Measurements from ENCODE around the gene ICAM4. TPM values are rescaled to one million over a fixed set of nuclear protein-coding genes. Genes with fewer than 3 reads are reported as not detected.
A peak's percentile ranks its signal among the peaks of the same experiment; 100 is the strongest.

Gene ICAM4
- total and polyA plus RNA-seq, 7 experiments from 2014 or later, result 0.40 to 3.7 (median 0.73) TPM

GRCh38 chr19:10318807-10319682, 32.3 kb downstream of the ICAM4 start:
- Mint-ChIP-seq H3K9me3 (peaks cover 0 to 3% (median 0%) of the 10 kb centered on the region in 11 donors), H3K27me3 (no peaks in the 10 kb centered on the region), H3K4me1 (peaks cover 13 to 27% (median 16%) of the 10 kb centered on the region in 7 donors), H3K27ac (peak overlapping the region in 2 of 9 donors; percentile 14 to 41), H3K4me3 (no peak overlapping the region), H3K36me3 (peaks cover 5 to 14% (median 11%) of the 10 kb centered on the region in 5 donors)
- ATAC-seq (no peak), DNase-seq (no peak)
- no peak overlapping the region for H3K4me3 ChIP-seq (ENCODE audit: low read length)
- ChIA-PET CTCF (interaction anchor here (0.8 kb wide), 1 partner anchor 10 kb away, joined by 3 read pairs; no protein-coding TSS in a partner anchor), POLR2A (interaction anchor here (0.6 kb wide), 2 partner anchors 16 to 307 kb away, joined by 3 to 7 read pairs; no protein-coding TSS in a partner anchor)
- peaks cover 3 to 81% (median 7%) of the 10 kb centered on the region in 3 experiments for H3K36me3 ChIP-seq (ENCODE audit: control insufficient read depth in 2 of 3, insufficient read depth in 3 of 3, low read length in 3 of 3)
- H3K9me3 ChIP-seq (ENCODE audit: control insufficient read depth in 2 of 3, low read length in 3 of 3), result no peaks in the 10 kb centered on the region
- no peak overlapping the region for H3K27ac ChIP-seq (ENCODE audit: low read depth, low read length)
- peaks cover 6 to 13% of the 10 kb centered on the region in 2 donors for H3K4me1 ChIP-seq (ENCODE audit: control insufficient read depth in 2 of 2, insufficient read depth in 2 of 2, low read length in 2 of 2)
- no peaks in the 10 kb centered on the region for H3K27me3 ChIP-seq (ENCODE audit: control insufficient read depth in 2 of 2, insufficient read depth in 2 of 2, low read length in 2 of 2)
- intact Hi-C loops (cut with micrococcal nuclease), result no loop called here

- DNase-seq (no peak), ATAC-seq (no peak)
- peaks cover 7 to 93% (median 11%) of the 10 kb centered on the region in 3 experiments for H3K36me3 ChIP-seq (ENCODE audit: control insufficient read depth in 2 of 3, insufficient read depth in 3 of 3, low read length in 3 of 3)
- Mint-ChIP-seq H3K27ac (no peak overlapping the region), H3K4me1 (peaks cover 3 to 10% (median 5%) of the 10 kb centered on the region in 7 donors), H3K36me3 (peaks cover 5 to 14% (median 10%) of the 10 kb centered on the region in 5 donors), H3K27me3 (no peaks in the 10 kb centered on the region), H3K9me3 (no peaks in the 10 kb centered on the region), H3K4me3 (no peak overlapping the region)
- no peak overlapping the region for H3K27ac ChIP-seq (ENCODE audit: low read depth, low read length)
- ChIA-PET CTCF (interaction anchor here (0.7 kb wide), 1 partner anchor 153 kb away, joined by 3 read pairs; no protein-coding TSS in a partner anchor), POLR2A (interaction anchor here (0.8 kb wide), 1 partner anchor 13 kb away, joined by 3 read pairs; no protein-coding TSS in a partner anchor)
- no peaks in the 10 kb centered on the region for H3K9me3 ChIP-seq (ENCODE audit: control insufficient read depth in 2 of 3, low read length in 3 of 3)
- H3K4me3 ChIP-seq (ENCODE audit: low read length), result no peak overlapping the region
- intact Hi-C loops (cut with micrococcal nuclease), result no loop called here
- peaks cover 0 to 5% of the 10 kb centered on the region in 2 donors for H3K4me1 ChIP-seq (ENCODE audit: control insufficient read depth in 2 of 2, insufficient read depth in 2 of 2, low read length in 2 of 2)
- no peaks in the 10 kb centered on the region for H3K27me3 ChIP-seq (ENCODE audit: control insufficient read depth in 2 of 2, insufficient read depth in 2 of 2, low read length in 2 of 2)
Observed at GRCh38 chr19:10320602-10321416, 34.1 kb downstream of the ICAM4 start.

GRCh38 chr19:10321417-10321797, 34.7 kb downstream of the ICAM4 start:
- Histone ChIP-seq H3K36me3 (ENCODE audit: control insufficient read depth in 2 of 3, insufficient read depth in 3 of 3, low read length in 3 of 3) (peaks cover 7 to 97% (median 11%) of the 10 kb centered on the region in 3 experiments), H3K4me3 (ENCODE audit: low read length) (no peak overlapping the region), H3K4me1 (ENCODE audit: control insufficient read depth in 2 of 2, insufficient read depth in 2 of 2, low read length in 2 of 2) (no peaks in the 10 kb centered on the region), H3K27me3 (ENCODE audit: control insufficient read depth in 2 of 2, insufficient read depth in 2 of 2, low read length in 2 of 2) (no peaks in the 10 kb centered on the region), H3K9me3 (ENCODE audit: control insufficient read depth in 2 of 3, low read length in 3 of 3) (no peaks in the 10 kb centered on the region), H3K27ac (ENCODE audit: low read depth, low read length) (no peak overlapping the region)
- POLR2A ChIA-PET, result no interaction called here
- intact Hi-C loops (cut with micrococcal nuclease), result no loop called here
- Mint-ChIP-seq H3K27ac (no peak overlapping the region), H3K36me3 (peaks cover 5 to 14% (median 9%) of the 10 kb centered on the region in 5 donors), H3K27me3 (no peaks in the 10 kb centered on the region), H3K4me3 (no peak overlapping the region), H3K4me1 (peaks cover 0 to 4% (median under 1%) of the 10 kb centered on the region in 7 donors), H3K9me3 (no peaks in the 10 kb centered on the region)
- ATAC-seq (no peak), DNase-seq (no peak)
- CTCF ChIA-PET, result no interaction called here

DNA sequence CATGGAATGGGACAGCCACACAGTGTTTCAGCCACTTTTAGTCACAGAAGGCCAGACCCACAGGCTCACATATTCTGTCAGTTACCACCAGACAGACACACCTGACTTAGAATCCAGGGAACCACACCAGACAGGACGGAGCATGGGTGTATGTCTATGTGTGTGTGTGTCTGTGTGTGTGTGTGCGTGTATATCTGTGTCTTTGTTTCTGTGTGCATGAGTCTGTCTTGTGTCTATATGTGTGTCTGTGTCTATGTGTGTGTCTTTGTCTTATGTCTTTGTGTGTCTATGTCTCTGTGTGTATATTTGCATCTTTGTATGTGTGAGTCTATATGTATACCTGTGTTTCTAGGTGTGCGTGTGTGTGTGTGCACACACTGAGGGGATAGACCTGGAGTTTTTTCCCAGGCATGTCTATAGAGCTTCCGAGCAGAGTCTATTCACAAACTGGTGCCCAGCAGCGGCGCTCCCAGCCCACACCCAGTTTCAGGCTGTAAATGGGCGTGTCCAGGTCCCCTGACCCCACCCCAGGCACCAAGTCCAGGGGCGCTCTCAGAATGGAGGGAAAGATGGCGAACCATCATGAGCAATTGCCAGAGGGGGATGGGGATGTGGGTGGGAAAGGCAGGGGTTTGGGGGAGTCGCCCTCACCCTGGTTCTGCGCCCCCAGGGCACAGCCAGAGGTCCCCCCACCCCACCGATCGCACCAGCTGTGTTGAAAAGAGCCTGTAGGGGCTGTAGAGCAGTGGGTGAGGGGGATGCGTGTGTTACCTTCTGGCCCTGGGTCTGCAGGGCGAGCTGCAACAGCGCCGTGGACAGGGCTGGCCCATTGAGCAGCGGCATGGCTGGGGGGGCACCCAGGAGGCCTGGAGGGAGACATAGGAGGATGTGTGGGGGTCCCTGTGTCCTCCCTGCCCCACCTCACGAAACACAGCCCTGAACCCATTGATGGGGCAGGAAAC, 35.4 kb downstream of the ICAM4 start:
- POLR2A ChIA-PET, result no interaction called here
- intact Hi-C loops (cut with micrococcal nuclease), result no loop called here
- DNase-seq (no peak), ATAC-seq (no peak)
- no peaks in the 10 kb centered on the region for H3K9me3 Mint-ChIP-seq
- H3K27me3 Mint-ChIP-seq, result no peaks in the 10 kb centered on the region
- H3K36me3 Mint-ChIP-seq, result peaks cover 5 to 14% (median 9%) of the 10 kb centered on the region in 5 donors
- no peak overlapping the region for H3K27ac ChIP-seq (ENCODE audit: low read depth, low read length)
- H3K36me3 ChIP-seq (ENCODE audit: control insufficient read depth in 2 of 3, insufficient read depth in 3 of 3, low read length in 3 of 3), result peaks cover 7 to 97% (median 14%) of the 10 kb centered on the region in 3 experiments
- no peaks in the 10 kb centered on the region for H3K4me1 ChIP-seq (ENCODE audit: control insufficient read depth in 2 of 2, insufficient read depth in 2 of 2, low read length in 2 of 2)
- H3K4me3 Mint-ChIP-seq, result peak overlapping the region in 1 of 10 donors; percentile 14
- H3K4me3 ChIP-seq (ENCODE audit: low read length), result no peak overlapping the region
- H3K27ac Mint-ChIP-seq, result peak overlapping the region in 2 of 9 donors; percentile 1 to 56
- peaks cover 0 to 3% (median 0%) of the 10 kb centered on the region in 7 donors for H3K4me1 Mint-ChIP-seq
- no peaks in the 10 kb centered on the region for H3K27me3 ChIP-seq (ENCODE audit: control insufficient read depth in 2 of 2, insufficient read depth in 2 of 2, low read length in 2 of 2)
- H3K9me3 ChIP-seq (ENCODE audit: control insufficient read depth in 2 of 3, low read length in 3 of 3), result no peaks in the 10 kb centered on the region
- CTCF ChIA-PET, result no interaction called here

DNA sequence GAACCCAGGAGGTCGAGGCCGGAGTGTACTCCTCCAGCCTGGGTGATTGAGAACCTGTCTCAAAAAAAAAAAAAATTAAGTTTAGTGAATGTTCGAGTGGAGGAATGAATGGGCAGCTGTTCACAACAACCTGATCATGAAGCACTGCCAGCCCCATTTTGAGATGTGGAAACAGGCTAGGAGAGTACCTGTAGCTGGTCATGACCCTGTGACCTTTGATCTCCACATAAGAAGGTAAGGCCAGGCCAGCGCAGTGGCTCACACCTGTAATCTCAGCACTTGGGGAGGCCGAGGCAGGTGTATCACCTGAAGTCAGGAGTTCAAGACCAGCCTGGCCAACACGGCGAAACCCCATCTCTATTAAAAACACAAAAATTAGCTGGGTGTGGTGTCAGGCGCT, 39.0 kb downstream of the ICAM4 start:
- Histone ChIP-seq H3K27me3 (ENCODE audit: control insufficient read depth in 2 of 2, insufficient read depth in 2 of 2, low read length in 2 of 2) (no peaks in the 10 kb centered on the region), H3K9me3 (ENCODE audit: control insufficient read depth in 2 of 3, low read length in 3 of 3) (no peaks in the 10 kb centered on the region), H3K4me1 (ENCODE audit: control insufficient read depth in 2 of 2, insufficient read depth in 2 of 2, low read length in 2 of 2) (no peaks in the 10 kb centered on the region), H3K4me3 (ENCODE audit: low read length) (no peak overlapping the region), H3K27ac (ENCODE audit: low read depth, low read length) (no peak overlapping the region), H3K36me3 (ENCODE audit: control insufficient read depth in 2 of 3, insufficient read depth in 3 of 3, low read length in 3 of 3) (peaks cover 4 to 99% (median 31%) of the 10 kb centered on the region in 3 experiments)
- peaks cover 0 to 9% (median 3%) of the 10 kb centered on the region in 7 donors for H3K4me1 Mint-ChIP-seq
- H3K36me3 Mint-ChIP-seq, result peaks cover 5 to 13% (median 5%) of the 10 kb centered on the region in 5 donors
- no peaks in the 10 kb centered on the region for H3K27me3 Mint-ChIP-seq
- no peak overlapping the region for H3K4me3 Mint-ChIP-seq
- DNase-seq (no peak), ATAC-seq (no peak)
- ChIA-PET CTCF (interaction anchor here (1.2 kb wide), 1 partner anchor 40 kb away, joined by 5 read pairs; no protein-coding TSS in a partner anchor), POLR2A (interaction anchor here (1.0 kb wide), 1 partner anchor 12 kb away, joined by 3 read pairs; no protein-coding TSS in a partner anchor)
- H3K27ac Mint-ChIP-seq, result no peak overlapping the region
- intact Hi-C loops (cut with micrococcal nuclease), result no loop called here
- no peaks in the 10 kb centered on the region for H3K9me3 Mint-ChIP-seq

Measured in naive thymus-derived CD4-positive, alpha-beta T cell (primary cell).